K562 (cell line): ENCODE results near the gene XRN2. TPM values are rescaled to one million over a fixed set of nuclear protein-coding genes. Genes with fewer than 3 reads are reported as not detected.

Experiments used
- ATAC-seq: fragments of 200-7000 bp; cut with Tn5 transposase; 3 replicates; pipeline ENCODE4 v1.9.1; 2020; ENCODE audit warnings: moderate library complexity
- BruUV-seq: library from RNA; stranded (reverse); fragments of 400-500 nt; replicated peaks from 2 replicates; lab custom pipeline; 2021; lab: Mats Ljungman, UMichigan
- CTCF ChIA-PET: fragments of 300-600 bp; formaldehyde crosslinking; extraction: SDS; loops from one replicate; lab custom pipeline; 2021; ENCODE audit warnings: low intra/inter-chr PET ratio; lab: Yijun Ruan, JAX
- POLR2A ChIA-PET: fragments of 300-600, 350-650 bp; sonication (Branson Sonifier 250); formaldehyde crosslinking; extraction: SDS; loops from one replicate; lab custom pipeline; 2021; ENCODE audit warnings: antibody characterized with exemption, inconsistent platforms; lab: Yijun Ruan, JAX
- DNase-seq, 4 experiments: peaks; one replicate each; pipeline versions ENCODE4 v3.0.0 to v3.0.0-alpha.2; 2011 to 2018; ENCODE audit warnings: low spot score in 3 of 4, mixed read lengths in 3 of 4; ENCODE audit errors: extremely low read depth in 1 of 4
- FAIRE-seq: peaks from 2 replicates; lab custom pipeline; 2011; peaks lifted over from hg19 to GRCh38; lab: Jason Lieb, UNC
- H2AFZ ChIP-seq: 2 replicates; pipeline ENCODE4 v1.6.0; 2011; ENCODE audit warnings: low read depth, low read length, control low read depth, inconsistent platforms
- H3K27ac ChIP-seq: fragments of 200-600 bp; 3 replicates; pipeline ENCODE4 v1.8.0; 2011; ENCODE audit warnings: low read depth, mild to moderate bottlenecking, control low read depth, inconsistent platforms, low read length, moderate library complexity, mixed read lengths; ENCODE audit errors: extremely low read depth
- H3K27me3 ChIP-seq, 2 experiments: fragments of 300-600 bp in 1 of 2; 2 replicates in 1 of 2; 3 replicates in 1 of 2; pipeline versions ENCODE4 v1.6.0 to v1.8.0; 2011; ENCODE audit warnings: inconsistent platforms in 2 of 2, low read length in 2 of 2, mild to moderate bottlenecking in 1 of 2, mixed read lengths in 1 of 2, moderate library complexity in 1 of 2; ENCODE audit not compliant: control insufficient read depth in 2 of 2, insufficient read depth in 2 of 2
- H3K36me3 ChIP-seq: fragments of 300-600 bp; 3 replicates; pipeline ENCODE4 v1.8.0; 2011; ENCODE audit warnings: mild to moderate bottlenecking, low read length, inconsistent platforms; ENCODE audit not compliant: control insufficient read depth, insufficient read depth
- H3K4me1 ChIP-seq, 2 experiments: fragments of 200-600 bp in 1 of 2; replicated peaks in 1 of 2; 2 replicates in 1 of 2; 3 replicates in 1 of 2; pipeline versions ENCODE4 v1.5.1 to v1.8.0; 2011; ENCODE audit warnings: inconsistent platforms in 2 of 2, low read length in 2 of 2, mild to moderate bottlenecking in 1 of 2, mixed read lengths in 1 of 2, moderate library complexity in 1 of 2; ENCODE audit not compliant: control insufficient read depth in 2 of 2, insufficient read depth in 2 of 2
- H3K4me2 ChIP-seq: 2 replicates; pipeline ENCODE4 v1.6.1; 2011; ENCODE audit warnings: low read length, control low read depth, inconsistent platforms, mixed read lengths; ENCODE audit not compliant: insufficient read depth
- H3K4me3 ChIP-seq: fragments of 200-600 bp; sonication (generic), shearing (Covaris generic); 2 replicates; pipeline ENCODE4 v1.5.1; 2016; ENCODE audit warnings: control low read depth, inconsistent platforms
- H3K79me2 ChIP-seq: fragments of 200-600 bp; 3 replicates; pipeline ENCODE4 v1.8.0; 2011; ENCODE audit warnings: low read length, inconsistent platforms; ENCODE audit not compliant: control insufficient read depth, insufficient read depth
- H3K9ac ChIP-seq, 2 experiments: 2 replicates each; pipeline versions ENCODE4 v1.6.0 to v1.6.1; 2011; ENCODE audit warnings: low read depth in 2 of 2, low read length in 2 of 2, control low read depth in 1 of 2, inconsistent platforms in 1 of 2, mild to moderate bottlenecking in 1 of 2, mixed read lengths in 1 of 2; ENCODE audit not compliant: insufficient read depth in 1 of 2
- H3K9me1 ChIP-seq: one replicate; pipeline ENCODE4 v1.6.0; 2011; ENCODE audit warnings: inconsistent platforms, mild to moderate bottlenecking, low read length, moderate library complexity; ENCODE audit not compliant: control insufficient read depth, insufficient read depth
- H3K9me3 ChIP-seq: replicated peaks from 2 replicates; pipeline ENCODE4 v1.5.1; 2011; ENCODE audit warnings: low read depth, low read length, inconsistent platforms; ENCODE audit not compliant: control insufficient read depth, insufficient read depth
- H4K20me1 ChIP-seq: replicated peaks from 2 replicates; pipeline ENCODE4 v1.6.1; 2011; ENCODE audit warnings: low read length, inconsistent platforms, mixed read lengths; ENCODE audit not compliant: control insufficient read depth, insufficient read depth
- ARHGAP35 ChIP-seq: fragments of 450-650 bp; IDR thresholded peaks from 2 replicates; pipeline ENCODE4 v1.6.1; 2018; ENCODE audit not compliant: partially characterized antibody
- CHAMP1 ChIP-seq: fragments of 450-650 bp; IDR thresholded peaks from 2 replicates; pipeline ENCODE4 v1.6.1; 2016; ENCODE audit warnings: mild to moderate bottlenecking
- CREM ChIP-seq: IDR thresholded peaks from 2 replicates; pipeline ENCODE4 v1.6.1; 2014; ENCODE audit warnings: antibody characterized with exemption, low read depth
- FUS ChIP-seq: fragments of 200-400 bp; formaldehyde crosslinking; optimal IDR thresholded peaks from 2 replicates; pipeline ENCODE3; 2017; ENCODE audit warnings: low read depth, low read length
- GATAD2B ChIP-seq: fragments of 450-650 bp; IDR thresholded peaks from 2 replicates; pipeline ENCODE4 v1.6.1; 2017; ENCODE audit warnings: mild to moderate bottlenecking, borderline replicate concordance
- HBP1 ChIP-seq: fragments of 450-650 bp; formaldehyde crosslinking; IDR thresholded peaks from 2 replicates; pipeline ENCODE4 v1.4.0; 2022; ENCODE audit warnings: missing genetic modification characterization
- NFATC3 ChIP-seq: fragments of 450-650 bp; IDR thresholded peaks from 2 replicates; pipeline ENCODE4 v1.6.1; 2017; ENCODE audit warnings: mild to moderate bottlenecking
- PHF8 ChIP-seq: fragments of 200-600 bp; sonication (generic); IDR thresholded peaks from 2 replicates; pipeline ENCODE4 v1.6.1; 2012; ENCODE audit warnings: mixed run types, mild to moderate bottlenecking, inconsistent platforms, low read length, moderate library complexity, borderline replicate concordance
- PRPF4 ChIP-seq: fragments of 200-400 bp; formaldehyde crosslinking; IDR thresholded peaks from one replicate; pipeline ENCODE4 v1.6.1; 2017; ENCODE audit warnings: low read length, low read depth, mild to moderate bottlenecking; ENCODE audit not compliant: insufficient read depth, poor library complexity, severe bottlenecking
- SAP30 ChIP-seq: fragments of 200-600 bp; sonication (generic); IDR thresholded peaks from 2 replicates; pipeline ENCODE4 v1.6.1; 2012; ENCODE audit warnings: borderline replicate concordance, low read depth, mild to moderate bottlenecking, moderate library complexity, low read length, control low read depth, inconsistent platforms; ENCODE audit not compliant: insufficient read depth, poor library complexity, severe bottlenecking
- TRIM28 ChIP-seq: fragments of 450-650 bp; IDR thresholded peaks from 2 replicates; pipeline ENCODE4 v1.6.1; 2017
- U2AF1 ChIP-seq: fragments of 200-400 bp; formaldehyde crosslinking; optimal IDR thresholded peaks from 2 replicates; pipeline ENCODE3; 2017; ENCODE audit warnings: mild to moderate bottlenecking, low read depth, low read length, moderate library complexity
- YBX1 ChIP-seq: fragments of 450-650 bp; IDR thresholded peaks from 2 replicates; pipeline ENCODE4 v1.7.1; 2016; ENCODE audit warnings: mild to moderate bottlenecking
- ZBTB7A ChIP-seq: IDR thresholded peaks from 2 replicates; pipeline ENCODE4 v1.6.1; 2011; ENCODE audit warnings: low read depth, mild to moderate bottlenecking, low read length, moderate library complexity, borderline replicate concordance; ENCODE audit not compliant: control insufficient read depth
- ZNF134 ChIP-seq: fragments of 250-450 bp; sonication (Bioruptor Pico); conservative IDR thresholded peaks from 2 replicates; pipeline ENCODE4 v1.4.0; 2020
- ZNF830 ChIP-seq: fragments of 250-450 bp; sonication (Bioruptor Pico); IDR thresholded peaks from 2 replicates; pipeline ENCODE4 v1.5.0; 2021; ENCODE audit warnings: mild to moderate bottlenecking
- WGBS: fragments of 100-300 bp; shearing (Covaris generic); methylation state at CpG from one replicate; pipeline ENCODE4 v1.1.6; 2016; ENCODE audit warnings: low coverage, mixed read lengths; ENCODE audit not compliant: insufficient coverage; ENCODE audit errors: missing lambda C conversion rate; 5-methylcytosine and 5-hydroxymethylcytosine counted together
- in situ Hi-C: fragments of 300-500 bp; cut with MboI; formaldehyde crosslinking; loops from 4 replicates; pipeline ENCODE4 v1.15.0; 2018; ENCODE audit warnings: inconsistent platforms, mixed read lengths
- intact Hi-C: fragments of 100-400 bp; cut with micrococcal nuclease; formaldehyde crosslinking; loops from 2 replicates; pipeline ENCODE4 v1.14.2; 2022
- polyA plus RNA-seq, 8 experiments: library from polyadenylated mRNA; depleted of rRNA in 4 of 8; stranded (reverse) in 5 of 8; unstranded in 3 of 8; fragments of >200 nt; fragmentation: Nextera tagmentation in 2 of 8; fragmentation: Illumina TruSeq in 1 of 8; extraction: Ambion mirVana in 2 of 8; extraction: Trizol in 1 of 8; gene quantifications; 2 replicates each; pipeline versions ENCODE4 v1.2.1 to v1.2.3, GENCODE V29; 2011 to 2014; ENCODE audit warnings: inconsistent platforms in 1 of 8, missing spikeins in 1 of 8
- total RNA-seq, 7 experiments: library from RNA; depleted of rRNA in 6 of 7; stranded (reverse); fragments of >200 nt in 6 of 7; fragmentation: Illumina TruSeq in 2 of 7; extraction: Trizol in 2 of 7; gene quantifications; 2 replicates each; pipeline versions ENCODE4 v1.2.1 to v1.2.3, GENCODE V29; 2011 to 2021; ENCODE audit warnings: low replicate concordance in 1 of 7

The XRN2 gene
- total and polyA plus RNA-seq, 9 of the 15 experiments (the other 6 are each of a cell fraction or from before 2014, with no cell fraction given), result 41.8 to 67.3 (median 51.4) TPM

- no peak for TF ChIP-seq U2AF1
- TF ChIP-seq CREM, result no peak
- no peak for TF ChIP-seq PHF8
- no peak for TF ChIP-seq HBP1 (CRISPR knock-in tag)
- no peak for TF ChIP-seq ZBTB7A
Observed at GRCh38 chr20:21395666-21396598, 92.8 kb downstream of the XRN2 start (continued).

- intact Hi-C loops, result no loop called here
- Histone ChIP-seq H3K4me2 (no peak overlapping the region), H3K36me3 (no peaks in the 10 kb centered on the region), H3K79me2 (no peaks in the 10 kb centered on the region), H3K4me3 (no peak overlapping the region), H3K9me3 (no peaks in the 10 kb centered on the region), H2AFZ (no peak overlapping the region), H3K9me1 (no peaks in the 10 kb centered on the region), H3K27me3 (no peaks in the 10 kb centered on the region), H3K27ac (no peak overlapping the region), H3K9ac (no peak overlapping the region), H4K20me1 (no peaks in the 10 kb centered on the region), H3K4me1 (no peaks in the 10 kb centered on the region; a peak in 1 of 5 replicates)
- DNase-seq (no peak), FAIRE-seq (no peak), ATAC-seq (no peak)
- ChIA-PET CTCF (no interaction called here), POLR2A (no interaction called here)
- BruUV-seq, result no TSS peak
- in situ Hi-C loops, result no loop called here
- WGBS, result 73% methylated on average over 3 of the region's 116 CpGs
- TF ChIP-seq NFATC3 (no peak), SAP30 (no peak), TRIM28 (no peak), PRPF4 (no peak), ARHGAP35 (no peak), CHAMP1 (no peak), ZNF830 (CRISPR knock-in tag) (no peak), YBX1 (no peak), ZNF134 (CRISPR knock-in tag) (no peak), FUS (no peak), GATAD2B (no peak)
Observed at GRCh38 chr20:21396599-21397340, 93.6 kb downstream of the XRN2 start.
